Measurements from ENCODE around the gene IRF4. TPM values are rescaled to one million over a fixed set of nuclear protein-coding genes. Genes with fewer than 3 reads are reported as not detected.

The IRF4 gene
- total RNA-seq, 1 donor from 2014 or later = not detected

- DNase-seq (ENCODE audit: low read depth) = no peak
Measured at GRCh38 chr6:443621-444159, 52.1 kb downstream of the IRF4 start.

GRCh38 chr6:444653-445275 lies 53.2 kb downstream of the IRF4 start:
- DNase-seq (ENCODE audit: low read depth) = no peak

GRCh38 chr6:445571-446417 lies 54.2 kb downstream of the IRF4 start:
- DNase-seq (ENCODE audit: low read depth) = no peak

- DNase-seq (ENCODE audit: low read depth) = no peak
Measured at GRCh38 chr6:446418-447366, 55.1 kb downstream of the IRF4 start.

GRCh38 chr6:447381-448165 lies 56.0 kb downstream of the IRF4 start:
- DNase-seq (ENCODE audit: low read depth) = no peak

GRCh38 chr6:448296-449056 lies 56.9 kb downstream of the IRF4 start:
- no peak for DNase-seq (ENCODE audit: low read depth)

- no peak for DNase-seq (ENCODE audit: low read depth)
Measured at GRCh38 chr6:449057-449430, 57.5 kb downstream of the IRF4 start.

GRCh38 chr6:449486-450419 lies 58.2 kb downstream of the IRF4 start:
- DNase-seq (ENCODE audit: low read depth) = no peak

GRCh38 chr6:451336-451735 lies 59.8 kb downstream of the IRF4 start:
- no peak for DNase-seq (ENCODE audit: low read depth)

GRCh38 chr6:451847-452246 lies 60.3 kb downstream of the IRF4 start:
- no peak for DNase-seq (ENCODE audit: low read depth)

GRCh38 chr6:452301-453067 lies 60.9 kb downstream of the IRF4 start:
- DNase-seq (ENCODE audit: low read depth) = no peak

- DNase-seq (ENCODE audit: low read depth) = no peak
Measured at GRCh38 chr6:453152-453551, 61.6 kb downstream of the IRF4 start.

- no peak for DNase-seq (ENCODE audit: low read depth)
Measured at GRCh38 chr6:454148-454991, 62.8 kb downstream of the IRF4 start.

GRCh38 chr6:455006-455585 lies 63.5 kb downstream of the IRF4 start:
- no peak for DNase-seq (ENCODE audit: low read depth)

- DNase-seq (ENCODE audit: low read depth) = no peak
Measured at GRCh38 chr6:455835-456234, 64.3 kb downstream of the IRF4 start.

- no peak for DNase-seq (ENCODE audit: low read depth)
Measured at GRCh38 chr6:456358-456867, 64.9 kb downstream of the IRF4 start.

GRCh38 chr6:456887-457286 lies 65.3 kb downstream of the IRF4 start:
- DNase-seq (ENCODE audit: low read depth) = no peak
